HEK293 (cell line): ENCODE measurements around the gene ENTREP3.

Experiments used
- ZNF37A ChIP-seq: fragments of 450-650 bp; IDR thresholded peaks from 2 replicates; pipeline ENCODE4 v1.5.1; 2018; ENCODE audit warnings: missing biosample characterization, missing genetic modification characterization
- TF ChIP-seq, protein P1 (sequence below): fragments of 450-650 bp; formaldehyde crosslinking; IDR thresholded peaks from 2 replicates; pipeline ENCODE4 v1.5.1; 2016; ENCODE audit warnings: missing biosample characterization, missing genetic modification characterization
- TF ChIP-seq, protein P2 (sequence below): fragments of 450-650 bp; formaldehyde crosslinking; conservative IDR thresholded peaks from 2 replicates; pipeline ENCODE4 v1.5.1; 2016; ENCODE audit warnings: low read depth, missing biosample characterization, missing genetic modification characterization

DNA sequence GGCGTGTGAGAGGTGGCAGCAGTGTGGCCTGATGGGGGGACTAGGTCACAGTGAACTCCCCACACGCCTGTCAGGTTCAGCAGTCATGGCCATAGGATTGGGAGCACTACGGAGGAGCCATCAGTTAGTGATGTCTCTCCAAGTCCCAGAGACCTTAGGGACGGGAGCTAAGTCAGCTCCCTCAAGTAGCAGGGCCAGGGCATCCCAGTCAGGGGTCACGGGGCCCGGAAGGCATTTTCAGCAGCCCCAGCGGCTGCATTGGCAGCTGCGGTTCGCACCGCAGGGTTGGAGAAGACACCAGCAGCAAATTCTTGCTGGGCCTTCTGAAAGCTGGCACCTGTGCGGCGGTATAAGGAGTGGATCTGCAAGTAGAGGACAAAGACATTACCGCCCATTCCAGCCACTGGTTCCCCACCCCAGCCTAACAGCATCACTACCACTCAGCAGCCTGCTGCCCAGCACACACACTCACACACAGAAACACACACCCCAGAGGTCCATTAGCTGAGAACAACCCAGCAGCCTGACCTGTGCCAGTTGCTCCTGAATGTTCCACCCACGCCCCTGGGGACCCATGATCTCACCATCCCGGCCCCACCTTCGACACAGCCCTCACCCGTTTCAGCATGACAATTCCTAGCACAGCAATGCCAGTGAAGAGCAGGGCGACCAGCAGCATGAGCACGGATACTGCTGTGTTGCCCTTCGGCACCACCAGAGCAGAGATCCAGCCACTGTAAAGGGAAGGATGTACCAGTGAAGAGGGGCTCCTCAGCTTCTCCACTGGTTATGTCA lies 972 bp upstream of the ENTREP3 start:
- TF ChIP-seq, protein P1, sequence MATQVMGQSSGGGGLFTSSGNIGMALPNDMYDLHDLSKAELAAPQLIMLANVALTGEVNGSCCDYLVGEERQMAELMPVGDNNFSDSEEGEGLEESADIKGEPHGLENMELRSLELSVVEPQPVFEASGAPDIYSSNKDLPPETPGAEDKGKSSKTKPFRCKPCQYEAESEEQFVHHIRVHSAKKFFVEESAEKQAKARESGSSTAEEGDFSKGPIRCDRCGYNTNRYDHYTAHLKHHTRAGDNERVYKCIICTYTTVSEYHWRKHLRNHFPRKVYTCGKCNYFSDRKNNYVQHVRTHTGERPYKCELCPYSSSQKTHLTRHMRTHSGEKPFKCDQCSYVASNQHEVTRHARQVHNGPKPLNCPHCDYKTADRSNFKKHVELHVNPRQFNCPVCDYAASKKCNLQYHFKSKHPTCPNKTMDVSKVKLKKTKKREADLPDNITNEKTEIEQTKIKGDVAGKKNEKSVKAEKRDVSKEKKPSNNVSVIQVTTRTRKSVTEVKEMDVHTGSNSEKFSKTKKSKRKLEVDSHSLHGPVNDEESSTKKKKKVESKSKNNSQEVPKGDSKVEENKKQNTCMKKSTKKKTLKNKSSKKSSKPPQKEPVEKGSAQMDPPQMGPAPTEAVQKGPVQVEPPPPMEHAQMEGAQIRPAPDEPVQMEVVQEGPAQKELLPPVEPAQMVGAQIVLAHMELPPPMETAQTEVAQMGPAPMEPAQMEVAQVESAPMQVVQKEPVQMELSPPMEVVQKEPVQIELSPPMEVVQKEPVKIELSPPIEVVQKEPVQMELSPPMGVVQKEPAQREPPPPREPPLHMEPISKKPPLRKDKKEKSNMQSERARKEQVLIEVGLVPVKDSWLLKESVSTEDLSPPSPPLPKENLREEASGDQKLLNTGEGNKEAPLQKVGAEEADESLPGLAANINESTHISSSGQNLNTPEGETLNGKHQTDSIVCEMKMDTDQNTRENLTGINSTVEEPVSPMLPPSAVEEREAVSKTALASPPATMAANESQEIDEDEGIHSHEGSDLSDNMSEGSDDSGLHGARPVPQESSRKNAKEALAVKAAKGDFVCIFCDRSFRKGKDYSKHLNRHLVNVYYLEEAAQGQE (tag by site-specific recombination) = no peak
- TF ChIP-seq, protein P2, sequence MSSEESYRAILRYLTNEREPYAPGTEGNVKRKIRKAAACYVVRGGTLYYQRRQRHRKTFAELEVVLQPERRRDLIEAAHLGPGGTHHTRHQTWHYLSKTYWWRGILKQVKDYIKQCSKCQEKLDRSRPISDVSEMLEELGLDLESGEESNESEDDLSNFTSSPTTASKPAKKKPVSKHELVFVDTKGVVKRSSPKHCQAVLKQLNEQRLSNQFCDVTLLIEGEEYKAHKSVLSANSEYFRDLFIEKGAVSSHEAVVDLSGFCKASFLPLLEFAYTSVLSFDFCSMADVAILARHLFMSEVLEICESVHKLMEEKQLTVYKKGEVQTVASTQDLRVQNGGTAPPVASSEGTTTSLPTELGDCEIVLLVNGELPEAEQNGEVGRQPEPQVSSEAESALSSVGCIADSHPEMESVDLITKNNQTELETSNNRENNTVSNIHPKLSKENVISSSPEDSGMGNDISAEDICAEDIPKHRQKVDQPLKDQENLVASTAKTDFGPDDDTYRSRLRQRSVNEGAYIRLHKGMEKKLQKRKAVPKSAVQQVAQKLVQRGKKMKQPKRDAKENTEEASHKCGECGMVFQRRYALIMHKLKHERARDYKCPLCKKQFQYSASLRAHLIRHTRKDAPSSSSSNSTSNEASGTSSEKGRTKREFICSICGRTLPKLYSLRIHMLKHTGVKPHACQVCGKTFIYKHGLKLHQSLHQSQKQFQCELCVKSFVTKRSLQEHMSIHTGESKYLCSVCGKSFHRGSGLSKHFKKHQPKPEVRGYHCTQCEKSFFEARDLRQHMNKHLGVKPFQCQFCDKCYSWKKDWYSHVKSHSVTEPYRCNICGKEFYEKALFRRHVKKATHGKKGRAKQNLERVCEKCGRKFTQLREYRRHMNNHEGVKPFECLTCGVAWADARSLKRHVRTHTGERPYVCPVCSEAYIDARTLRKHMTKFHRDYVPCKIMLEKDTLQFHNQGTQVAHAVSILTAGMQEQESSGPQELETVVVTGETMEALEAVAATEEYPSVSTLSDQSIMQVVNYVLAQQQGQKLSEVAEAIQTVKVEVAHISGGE (tag by site-specific recombination) = no peak
- no peak for TF ChIP-seq ZNF37A
